Nucleus accumbens (tissue), 56 donors: Measurements from ENCODE around the gene BRMS1.

Experiments
- DNase-seq, 56 donors: peaks; one replicate each; lab custom pipeline; 2025; lab: John Stamatoyannopoulos, UW

Gene BRMS1

GRCh38 chr11:66338276-66339161 lies 6.4 kb downstream of the BRMS1 start:
- no peak for DNase-seq

GRCh38 chr11:66337103-66337899 lies 7.6 kb downstream of the BRMS1 start:
- peak in 1 of 56 donors; percentile 53 for DNase-seq

- peak in 41 of 56 donors; percentile 22 to 91 (median 64) for DNase-seq
Measured at GRCh38 chr11:66336234-66337102, 8.4 kb downstream of the BRMS1 start, which contains the start of gene RIN1. Gene RIN1 (minus strand): TSS chr11:66336434. CDS start chr11:66336402, 32 bp downstream.

GRCh38 chr11:66335531-66336233 lies 9.2 kb downstream of the BRMS1 start:
- DNase-seq = peak in 1 of 56 donors; percentile 26

GRCh38 chr11:66334605-66335442 lies 10.1 kb downstream of the BRMS1 start:
- no peak for DNase-seq

- DNase-seq = no peak
Measured at GRCh38 chr11:66333896-66334604, 10.9 kb downstream of the BRMS1 start.

GRCh38 chr11:66333220-66333877 lies 11.6 kb downstream of the BRMS1 start:
- DNase-seq = no peak

GRCh38 chr11:66332371-66333219 lies 12.3 kb downstream of the BRMS1 start:
- no peak for DNase-seq

- DNase-seq = no peak
Measured at GRCh38 chr11:66331542-66332370, 13.1 kb downstream of the BRMS1 start.

- DNase-seq = no peak
Measured at GRCh38 chr11:66330931-66331330, 14.0 kb downstream of the BRMS1 start.

GRCh38 chr11:66329165-66329673 lies 15.7 kb downstream of the BRMS1 start:
- no peak for DNase-seq

GRCh38 chr11:66328302-66329144 lies 16.4 kb downstream of the BRMS1 start:
- DNase-seq = peak in 50 of 56 donors; percentile 20 to 82 (median 58)

GRCh38 chr11:66328031-66328301 lies 16.9 kb downstream of the BRMS1 start:
- DNase-seq = no peak

GRCh38 chr11:66327171-66328030 lies 17.5 kb downstream of the BRMS1 start:
- DNase-seq = no peak
